GM18861 (cell line): ENCODE results near the gene SF1.

ENCODE experiments used
- ATAC-seq: cut with Tn5 transposase; IDR thresholded peaks from one replicate; pipeline ENCODE4 v1.9.1; 2021; ENCODE audit not compliant: unreplicated experiment

SF1 gene

GRCh38 chr11:64728757-64729365, 49.5 kb downstream of the SF1 start:
- ATAC-seq: no peak

DNA sequence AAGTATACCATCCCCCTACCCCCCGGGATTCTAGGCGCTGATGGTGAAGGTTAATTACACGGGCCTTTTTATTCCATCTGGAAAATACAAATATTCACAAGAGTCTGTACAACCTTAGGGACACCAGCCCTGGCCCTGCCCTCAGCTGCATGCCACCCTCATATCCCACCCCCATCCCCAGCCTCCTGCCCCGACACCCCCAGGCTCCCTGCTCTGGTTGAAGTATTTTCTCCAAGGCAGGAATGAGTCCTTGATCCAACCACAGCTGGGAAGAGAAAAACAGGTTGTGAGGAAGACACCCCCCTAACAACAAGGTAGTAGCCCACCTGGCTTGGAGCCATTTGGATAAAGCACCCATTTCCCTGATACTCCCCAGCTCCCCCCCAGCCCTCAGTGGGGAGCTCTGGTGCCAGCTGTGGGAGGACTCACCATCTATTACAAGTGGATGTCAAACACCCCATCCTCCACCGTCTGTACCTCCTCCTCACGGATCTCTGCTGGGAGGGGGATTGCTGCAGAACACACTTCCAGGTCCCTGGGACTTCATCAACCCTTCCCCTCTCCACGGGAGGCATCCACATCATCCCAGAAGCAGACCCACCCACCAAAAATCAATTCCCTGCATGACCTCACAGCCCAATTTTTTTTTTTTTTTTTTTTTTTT, 51.3 kb downstream of the SF1 start:
- no peak for ATAC-seq

GRCh38 chr11:64726211-64726641, 52.1 kb downstream of the SF1 start:
- ATAC-seq: no peak

- no peak for ATAC-seq
Observed at GRCh38 chr11:64724863-64725532, 53.3 kb downstream of the SF1 start.

- ATAC-seq: no peak
Observed at GRCh38 chr11:64723907-64724862, 54.2 kb downstream of the SF1 start.

DNA sequence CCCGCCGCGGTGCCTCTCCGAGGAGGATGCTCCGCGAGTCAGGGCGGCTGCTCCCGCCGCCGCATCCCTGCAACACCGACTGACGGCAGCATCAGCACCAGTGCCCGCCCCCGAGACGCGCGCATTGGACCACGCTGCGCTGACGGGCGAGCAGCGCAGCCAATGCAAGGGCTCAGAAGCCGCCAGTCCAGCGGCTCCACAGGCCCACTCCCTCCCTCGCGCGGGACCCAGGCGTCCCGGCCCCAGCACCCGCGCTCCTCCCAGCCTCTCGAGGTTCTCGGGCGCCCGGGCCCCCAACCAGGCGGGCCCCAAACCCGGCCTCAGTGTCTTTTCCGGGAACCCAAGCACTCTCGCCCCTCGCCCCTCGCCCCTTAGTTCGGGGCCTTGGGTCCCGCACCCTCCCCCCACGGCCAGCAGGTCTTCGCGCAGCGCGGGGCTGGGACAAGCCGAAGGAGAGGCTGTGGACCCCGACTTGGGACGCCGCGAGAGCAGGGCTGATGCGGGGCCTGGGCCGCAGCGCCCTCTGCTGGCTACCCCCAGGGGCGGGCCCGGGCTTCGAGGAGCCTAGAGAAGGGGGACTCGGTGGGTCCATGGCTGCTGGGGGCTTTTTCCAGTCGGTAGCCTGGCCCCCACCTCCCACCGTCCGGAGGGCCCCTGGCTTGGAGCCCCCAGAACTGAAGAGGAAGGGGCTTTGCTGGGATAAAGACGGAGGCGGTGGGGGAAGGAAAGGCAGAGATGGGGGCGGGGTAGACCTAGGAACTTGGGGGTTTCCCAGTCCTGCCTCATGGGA, 55.0 kb downstream of the SF1 start, which contains the start of gene NRXN2:
Gene NRXN2 (minus strand): TSS at position 81 of the 790 bp plus-strand sequence. CDS start 9,498 bp downstream, outside the sequence.
- no peak for ATAC-seq

GRCh38 chr11:64722141-64723065, 55.9 kb downstream of the SF1 start:
- ATAC-seq: no peak

- ATAC-seq: no peak
Observed at GRCh38 chr11:64721359-64721699, 57.0 kb downstream of the SF1 start.

DNA sequence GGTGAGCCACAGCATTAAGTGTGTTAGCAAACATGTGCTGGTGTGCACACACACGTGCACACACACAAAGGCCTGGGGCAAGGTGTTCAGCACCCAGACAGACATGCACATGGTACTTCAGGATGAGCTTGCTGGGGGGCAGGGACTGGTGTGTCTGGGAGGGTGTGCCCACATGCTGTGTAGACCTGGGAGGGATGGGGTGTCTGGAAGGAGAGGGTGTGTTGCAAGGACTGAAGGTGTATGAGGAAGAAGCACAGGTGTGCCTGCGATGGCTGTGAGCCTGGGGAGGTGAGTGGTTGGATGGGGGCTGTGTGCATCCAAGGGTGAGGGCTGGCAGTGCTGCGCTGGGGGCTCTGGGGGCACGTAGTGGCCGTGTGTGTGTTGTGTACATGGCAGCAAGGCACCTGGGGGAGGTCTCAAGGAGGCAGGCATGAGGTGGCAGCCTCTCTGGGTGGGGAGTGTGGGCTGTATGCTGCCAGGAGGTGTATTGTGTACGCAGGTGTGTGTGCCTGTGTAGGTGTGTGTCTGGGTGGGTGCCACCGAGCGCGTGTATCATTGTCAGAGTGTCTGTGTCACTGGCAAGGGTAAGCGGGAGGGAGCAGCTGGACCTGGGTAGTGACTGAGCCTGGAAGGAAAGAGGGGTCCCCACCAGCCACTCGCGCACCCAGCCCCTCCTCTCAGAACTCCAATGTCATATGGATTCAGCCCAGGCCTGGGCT, 57.5 kb downstream of the SF1 start:
- no peak for ATAC-seq

DNA sequence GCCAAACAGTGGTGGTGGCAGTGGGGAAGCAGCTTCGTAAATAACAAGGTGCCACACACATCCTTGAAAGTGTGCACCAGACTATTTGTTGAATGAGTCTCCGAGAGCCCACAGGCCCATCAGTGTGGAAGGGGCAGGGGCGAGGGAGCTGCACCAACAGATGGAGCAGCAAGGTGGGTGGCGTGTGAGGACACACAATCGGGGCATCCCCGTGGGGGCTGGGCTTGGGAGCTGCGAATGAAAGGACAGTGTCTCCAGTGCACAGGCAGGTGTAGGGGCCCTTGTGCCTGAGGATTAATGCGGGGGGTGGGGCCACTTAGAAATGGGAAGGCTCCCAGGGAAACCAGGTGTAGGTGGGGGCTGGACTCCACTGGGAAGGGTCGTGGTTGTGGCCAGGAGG, 58.2 kb downstream of the SF1 start:
- ATAC-seq: no peak

- no peak for ATAC-seq
Observed at GRCh38 chr11:64719406-64719805, 58.9 kb downstream of the SF1 start.

DNA sequence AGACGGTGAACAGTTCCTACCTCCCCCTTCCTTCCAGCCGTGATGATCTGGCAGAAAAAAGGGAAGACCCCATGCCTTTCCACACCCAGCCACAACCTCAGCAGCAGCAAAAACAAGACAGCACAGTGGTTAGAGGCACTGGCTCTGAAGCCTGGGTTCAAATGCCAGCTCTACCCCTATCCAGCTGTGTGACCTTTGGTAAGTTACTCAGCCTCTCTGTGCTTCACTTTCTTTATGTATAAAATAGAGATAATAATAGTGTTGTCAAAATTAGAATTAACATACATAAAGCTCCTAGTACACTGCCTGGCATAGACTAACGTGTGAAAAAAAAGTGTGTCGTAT, 59.6 kb downstream of the SF1 start:
- ATAC-seq: no peak

DNA sequence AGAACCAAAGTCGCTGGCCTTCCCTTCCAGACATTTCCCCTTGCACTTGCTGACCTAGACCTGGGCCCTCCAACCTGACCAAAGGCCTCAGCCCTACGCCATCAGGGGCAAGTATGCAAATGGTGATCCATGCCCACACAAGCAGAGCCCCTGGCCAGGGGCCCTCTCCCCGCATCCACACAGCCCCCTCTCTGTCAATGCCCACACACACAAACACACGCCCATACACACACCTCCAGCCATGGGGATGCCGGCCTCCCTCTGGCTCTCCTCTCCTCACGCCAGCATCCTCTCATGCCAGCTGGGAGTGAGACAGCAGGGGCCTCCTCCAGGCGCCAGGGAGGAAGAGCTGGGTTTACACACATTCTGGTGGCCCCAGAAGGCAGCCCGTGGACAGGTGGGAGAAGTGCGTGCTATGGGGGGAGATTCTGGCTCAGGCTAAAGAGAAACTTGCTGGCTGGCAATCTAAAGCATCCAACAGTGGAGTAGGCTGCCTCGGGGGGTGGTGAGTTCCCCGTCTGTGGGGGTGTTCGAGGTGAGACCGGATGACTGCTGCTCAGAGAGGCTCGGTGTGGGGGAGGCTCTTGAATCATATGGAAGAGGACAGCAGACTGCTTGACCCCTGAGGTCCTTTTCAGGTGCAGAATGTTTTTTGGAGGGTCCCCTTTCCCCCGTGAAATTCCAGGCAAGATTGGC, 60.1 kb downstream of the SF1 start:
- no peak for ATAC-seq

DNA sequence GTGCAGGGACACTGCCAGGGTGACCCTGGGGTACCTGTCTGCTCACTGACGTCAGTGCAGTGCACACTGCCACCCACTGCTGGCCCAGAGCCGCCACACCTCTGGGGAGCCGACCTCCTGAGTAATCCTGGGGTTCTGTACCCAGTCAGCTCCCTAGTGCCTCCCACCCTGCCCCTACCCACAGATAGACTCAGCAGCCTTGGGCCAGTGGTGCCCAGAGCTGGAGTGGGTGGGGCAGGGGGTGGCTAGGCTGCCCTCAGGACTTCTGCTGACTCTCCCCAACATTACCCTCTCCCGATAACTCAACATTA, 61.1 kb downstream of the SF1 start:
- ATAC-seq: no peak

DNA sequence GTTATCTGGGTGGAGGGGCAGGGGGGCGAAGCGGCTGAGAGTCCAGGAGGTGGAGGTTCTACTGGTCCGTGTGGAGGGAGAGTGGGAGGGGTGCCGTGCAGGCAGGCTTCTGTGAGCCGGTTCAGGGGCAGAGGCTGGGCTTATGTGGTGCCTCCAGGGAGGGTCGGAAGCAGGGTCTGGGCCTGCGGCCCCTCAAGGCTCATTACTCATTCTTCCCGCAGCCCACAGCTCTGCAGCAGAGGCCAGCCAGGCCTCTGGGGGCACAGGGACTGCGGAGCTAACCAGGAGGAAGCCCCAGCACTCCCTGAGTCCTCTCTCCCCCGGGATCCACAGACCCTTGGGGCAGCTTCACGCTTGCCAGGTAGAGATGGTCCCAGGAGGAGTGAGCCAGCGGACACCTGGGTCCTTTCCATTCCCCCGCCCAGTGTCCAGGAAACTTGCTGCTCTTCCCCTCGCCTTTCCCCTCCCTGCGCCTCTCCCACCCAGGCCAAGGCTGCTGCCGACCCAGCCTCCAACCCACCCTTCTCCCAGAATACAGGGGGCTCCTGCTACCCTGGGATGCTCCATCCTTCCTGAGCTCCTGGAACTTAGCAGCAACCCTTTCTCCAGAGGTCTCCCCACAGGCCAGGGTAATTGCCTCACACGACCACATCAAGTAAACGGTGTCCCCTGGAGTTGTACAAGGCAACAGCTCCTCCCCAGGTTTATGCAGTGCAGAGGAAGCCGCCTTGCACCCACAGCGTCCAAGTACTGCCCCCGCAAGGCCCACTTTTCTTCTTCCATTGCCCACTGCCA, 61.7 kb downstream of the SF1 start:
- ATAC-seq: no peak

DNA sequence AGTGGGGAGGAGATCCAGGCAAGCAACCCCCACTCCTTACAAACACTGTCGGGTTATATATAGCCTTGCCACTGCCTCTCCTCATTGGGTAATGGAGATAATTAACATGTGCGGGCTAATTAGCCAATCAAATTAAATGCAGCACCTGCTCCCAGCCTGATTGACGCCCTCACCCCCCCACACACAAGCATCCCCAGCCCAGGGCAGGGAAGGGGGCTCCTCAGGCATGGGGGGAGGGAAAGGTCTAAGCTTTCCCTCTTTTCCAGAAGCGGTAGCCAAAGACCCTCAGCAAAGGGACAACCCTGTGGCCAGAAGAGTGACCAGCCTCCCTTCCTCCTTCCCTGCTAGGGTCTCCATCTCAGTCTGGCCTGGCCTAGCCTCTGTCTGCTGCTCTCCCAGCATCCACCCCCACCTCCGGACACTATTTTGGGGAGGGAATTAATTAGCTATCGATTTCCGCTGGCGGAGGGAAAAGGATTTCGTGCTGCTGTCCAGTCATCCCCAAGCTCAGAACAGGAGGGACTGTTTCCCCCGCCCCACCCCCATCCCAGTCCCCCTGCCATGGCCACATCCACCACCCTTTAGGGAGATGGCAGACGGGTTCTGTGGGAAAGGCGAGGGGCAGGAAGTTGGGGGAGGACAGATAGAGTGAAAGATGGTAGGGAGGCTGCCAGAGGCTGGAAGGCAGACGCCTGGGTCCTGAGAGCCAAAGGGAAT, 62.4 kb downstream of the SF1 start:
- ATAC-seq: no peak

DNA sequence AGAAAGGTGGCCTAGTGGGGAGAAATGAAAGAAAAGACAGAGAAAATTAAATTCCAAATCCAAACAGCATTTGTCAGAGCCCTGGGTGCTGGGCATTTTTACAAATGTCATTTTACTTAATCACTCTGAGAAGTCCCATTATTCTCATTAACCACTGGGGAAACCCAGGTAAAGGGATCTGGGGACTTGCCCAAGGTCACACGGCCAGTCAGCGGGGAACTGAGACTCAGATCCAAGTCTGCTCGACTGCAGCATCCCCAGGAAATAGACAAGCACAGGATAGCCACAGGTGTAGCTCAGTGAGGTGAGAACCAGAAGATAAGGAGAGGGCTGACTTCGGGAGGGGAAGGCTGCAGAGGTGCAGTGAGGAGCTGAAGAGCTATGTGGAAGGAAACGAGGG, 63.2 kb downstream of the SF1 start:
- no peak for ATAC-seq
